SU-DHL-6 (cell line): ENCODE measurements around the gene IL10.

ENCODE experiments used
- H2AFZ ChIP-seq: fragments of 200-600 bp; sonication (generic); 2 replicates; pipeline ENCODE4 v1.6.1; 2014; ENCODE audit warnings: low read depth, mild to moderate bottlenecking, moderate library complexity, mixed read lengths, antibody characterized with exemption, low read length; ENCODE audit not compliant: severe bottlenecking
- H3F3A ChIP-seq: fragments of 200-600 bp; shearing (Covaris generic); 2 replicates; pipeline ENCODE4 v1.6.0; 2016; ENCODE audit warnings: antibody characterized with exemption, mild to moderate bottlenecking; ENCODE audit not compliant: insufficient read depth
- H3K27ac ChIP-seq: fragments of 200-600 bp; sonication (generic); 2 replicates; pipeline ENCODE4 v1.5.1; 2016; ENCODE audit warnings: low read depth, mild to moderate bottlenecking, low read length, moderate library complexity, mixed read lengths
- H3K27me3 ChIP-seq: fragments of 200-600 bp; sonication (generic), shearing (Covaris generic); 2 replicates; pipeline ENCODE4 v1.6.0; 2014; ENCODE audit warnings: mild to moderate bottlenecking, low read length
- H3K36me3 ChIP-seq: fragments of 200-600 bp; sonication (generic); 2 replicates; pipeline ENCODE4 v1.6.1; 2014; ENCODE audit warnings: mild to moderate bottlenecking, low read length, mixed read lengths
- H3K4me2 ChIP-seq: fragments of 300-600, 200-600 bp; shearing (Covaris generic), sonication (generic); 2 replicates; pipeline ENCODE4 v1.6.0; 2014; ENCODE audit warnings: low read length, low read depth, mild to moderate bottlenecking; ENCODE audit not compliant: poor library complexity, severe bottlenecking
- H3K4me3 ChIP-seq: fragments of 200-600 bp; sonication (generic); 2 replicates; pipeline ENCODE4 v1.5.1; 2014; ENCODE audit warnings: antibody characterized with exemption, low read length, mild to moderate bottlenecking, mixed read lengths; ENCODE audit not compliant: insufficient read depth, poor library complexity, severe bottlenecking
- H3K79me2 ChIP-seq: fragments of 200-600 bp; sonication (generic); 2 replicates; pipeline ENCODE4 v1.6.1; 2014; ENCODE audit warnings: mild to moderate bottlenecking, low read length, moderate library complexity; ENCODE audit not compliant: insufficient read depth
- H3K9ac ChIP-seq: fragments of 200-600 bp; sonication (generic); 2 replicates; pipeline ENCODE4 v1.7.0; 2014; ENCODE audit warnings: mild to moderate bottlenecking, low read length
- H3K9me2 ChIP-seq: fragments of 200-600 bp; sonication (generic); replicated peaks from 2 replicates; pipeline ENCODE4 v1.6.1; 2014; ENCODE audit warnings: low read length; ENCODE audit not compliant: insufficient read depth
- H3K9me3 ChIP-seq: fragments of 200-600 bp; sonication (generic); 2 replicates; pipeline ENCODE4 v1.6.1; 2014; ENCODE audit warnings: low read length, mixed read lengths; ENCODE audit not compliant: insufficient read depth
- H4K20me1 ChIP-seq: fragments of 200-600 bp; sonication (generic); 2 replicates; pipeline ENCODE4 v1.6.1; 2014; ENCODE audit warnings: low read depth, mild to moderate bottlenecking, antibody characterized with exemption, low read length, moderate library complexity, mixed read lengths
- EZH2phosphoT487 ChIP-seq: fragments of 200-600 bp; sonication (generic), shearing (Covaris generic); conservative IDR thresholded peaks from 2 replicates; pipeline ENCODE4 v1.6.1; 2018; ENCODE audit warnings: mild to moderate bottlenecking, antibody characterized with exemption, low read length, moderate library complexity, mixed read lengths
- TF ChIP-seq, protein P1 (sequence below): fragments of 200-600 bp; sonication (generic); IDR thresholded peaks from one replicate; pipeline ENCODE4 v1.5.1; 2017; ENCODE audit warnings: antibody characterized with exemption, mild to moderate bottlenecking, low read length, moderate library complexity; ENCODE audit not compliant: insufficient read depth, poor library complexity, severe bottlenecking

The IL10 gene

GRCh38 chr1:206797534-206798383 lies 25.5 kb upstream of the IL10 start:
- Histone ChIP-seq H3K4me3 (no peak overlapping the region), H3K79me2 (no peaks in the 10 kb centered on the region), H3K4me2 (no peak overlapping the region), H4K20me1 (no peaks in the 10 kb centered on the region), H3F3A (no peaks in the 10 kb centered on the region), H3K9ac (no peak overlapping the region), H3K9me2 (no peaks in the 10 kb centered on the region), H2AFZ (no peak overlapping the region), H3K27me3 (no peaks in the 10 kb centered on the region), H3K36me3 (no peaks in the 10 kb centered on the region), H3K27ac (no peak overlapping the region), H3K9me3 (no peaks in the 10 kb centered on the region)
- TF ChIP-seq EZH2phosphoT487, result no peak
- TF ChIP-seq, protein P1, sequence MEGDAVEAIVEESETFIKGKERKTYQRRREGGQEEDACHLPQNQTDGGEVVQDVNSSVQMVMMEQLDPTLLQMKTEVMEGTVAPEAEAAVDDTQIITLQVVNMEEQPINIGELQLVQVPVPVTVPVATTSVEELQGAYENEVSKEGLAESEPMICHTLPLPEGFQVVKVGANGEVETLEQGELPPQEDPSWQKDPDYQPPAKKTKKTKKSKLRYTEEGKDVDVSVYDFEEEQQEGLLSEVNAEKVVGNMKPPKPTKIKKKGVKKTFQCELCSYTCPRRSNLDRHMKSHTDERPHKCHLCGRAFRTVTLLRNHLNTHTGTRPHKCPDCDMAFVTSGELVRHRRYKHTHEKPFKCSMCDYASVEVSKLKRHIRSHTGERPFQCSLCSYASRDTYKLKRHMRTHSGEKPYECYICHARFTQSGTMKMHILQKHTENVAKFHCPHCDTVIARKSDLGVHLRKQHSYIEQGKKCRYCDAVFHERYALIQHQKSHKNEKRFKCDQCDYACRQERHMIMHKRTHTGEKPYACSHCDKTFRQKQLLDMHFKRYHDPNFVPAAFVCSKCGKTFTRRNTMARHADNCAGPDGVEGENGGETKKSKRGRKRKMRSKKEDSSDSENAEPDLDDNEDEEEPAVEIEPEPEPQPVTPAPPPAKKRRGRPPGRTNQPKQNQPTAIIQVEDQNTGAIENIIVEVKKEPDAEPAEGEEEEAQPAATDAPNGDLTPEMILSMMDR, result peak; percentile 85

GRCh38 chr1:206796981-206797402 lies 24.7 kb upstream of the IL10 start:
- no peak overlapping the region for H3K9ac ChIP-seq
- no peaks in the 10 kb centered on the region for H3F3A ChIP-seq
- H3K9me3 ChIP-seq, result no peaks in the 10 kb centered on the region
- H3K79me2 ChIP-seq, result no peaks in the 10 kb centered on the region
- no peaks in the 10 kb centered on the region for H3K27me3 ChIP-seq
- no peak overlapping the region for H3K4me2 ChIP-seq
- no peaks in the 10 kb centered on the region for H3K9me2 ChIP-seq
- no peaks in the 10 kb centered on the region for H3K36me3 ChIP-seq
- TF ChIP-seq EZH2phosphoT487, result no peak
- TF ChIP-seq, protein P1, result no peak
- H4K20me1 ChIP-seq, result no peaks in the 10 kb centered on the region
- no peak overlapping the region for H3K4me3 ChIP-seq
- no peak overlapping the region for H3K27ac ChIP-seq
- no peak overlapping the region for H2AFZ ChIP-seq

GRCh38 chr1:206796116-206796515 lies 23.8 kb upstream of the IL10 start:
- H4K20me1 ChIP-seq, result no peaks in the 10 kb centered on the region
- H3K9ac ChIP-seq, result no peak overlapping the region
- H2AFZ ChIP-seq, result no peak overlapping the region
- H3K27me3 ChIP-seq, result no peaks in the 10 kb centered on the region
- H3K4me2 ChIP-seq, result no peak overlapping the region
- no peak overlapping the region for H3K27ac ChIP-seq
- no peaks in the 10 kb centered on the region for H3K36me3 ChIP-seq
- no peaks in the 10 kb centered on the region for H3K9me2 ChIP-seq
- no peak overlapping the region for H3K4me3 ChIP-seq
- no peak for TF ChIP-seq EZH2phosphoT487
- TF ChIP-seq, protein P1, result no peak
- H3K79me2 ChIP-seq, result no peaks in the 10 kb centered on the region
- H3F3A ChIP-seq, result no peaks in the 10 kb centered on the region
- H3K9me3 ChIP-seq, result no peaks in the 10 kb centered on the region
